Hepatocyte (in vitro differentiated cells): ENCODE results near the gene SNRNP200. TPM values are rescaled to one million over a fixed set of nuclear protein-coding genes. Genes with fewer than 3 reads are reported as not detected.

Experiments used
- DNase-seq: peaks from one replicate; pipeline ENCODE4 v3.0.0-alpha.2; 2016; ENCODE audit warnings: low spot score
- H2AFZ ChIP-seq: fragments of 200-600 bp; sonication (generic); 2 replicates; pipeline ENCODE4 v1.6.0; 2016; ENCODE audit warnings: antibody characterized with exemption, mild to moderate bottlenecking
- H3K27ac ChIP-seq: fragments of 200-600 bp; sonication (generic); 2 replicates; pipeline ENCODE4 v1.5.1; 2016; ENCODE audit warnings: mild to moderate bottlenecking
- H3K27me3 ChIP-seq: fragments of 200-600 bp; sonication (generic); 2 replicates; pipeline ENCODE4 v1.6.1; 2016
- H3K36me3 ChIP-seq: fragments of 200-600 bp; sonication (generic); replicated peaks from 2 replicates; pipeline ENCODE4 v1.5.1; 2016; ENCODE audit warnings: low read depth; ENCODE audit not compliant: insufficient read depth
- H3K4me1 ChIP-seq: fragments of 200-600 bp; sonication (generic); 2 replicates; pipeline ENCODE4 v1.5.1; 2016; ENCODE audit warnings: mild to moderate bottlenecking, moderate library complexity; ENCODE audit not compliant: insufficient read depth
- H3K4me2 ChIP-seq: fragments of 200-600 bp; sonication (generic); 2 replicates; pipeline ENCODE4 v1.6.0; 2016
- H3K4me3 ChIP-seq: fragments of 200-600 bp; sonication (generic); 2 replicates; pipeline ENCODE4 v1.5.1; 2016; ENCODE audit warnings: mild to moderate bottlenecking
- H3K79me2 ChIP-seq: fragments of 200-600 bp; sonication (generic); 2 replicates; pipeline ENCODE4 v1.6.0; 2017; ENCODE audit warnings: mild to moderate bottlenecking
- H3K9me2 ChIP-seq: fragments of 200-600 bp; sonication (generic); replicated peaks from 2 replicates; pipeline ENCODE4 v1.6.0; 2017; ENCODE audit warnings: mild to moderate bottlenecking; ENCODE audit not compliant: insufficient read depth
- H3K9me3 ChIP-seq: fragments of 200-600 bp; sonication (generic); 2 replicates; pipeline ENCODE4 v1.5.1; 2016; ENCODE audit warnings: low read depth, mild to moderate bottlenecking
- H4K20me1 ChIP-seq: fragments of 200-600 bp; sonication (generic); 2 replicates; pipeline ENCODE4 v1.6.0; 2016; ENCODE audit warnings: mild to moderate bottlenecking; ENCODE audit not compliant: insufficient read depth, poor library complexity, severe bottlenecking
- EZH2 ChIP-seq: fragments of 200-600 bp; sonication (generic); IDR thresholded peaks from 2 replicates; pipeline ENCODE4 v1.6.1; 2016; ENCODE audit warnings: antibody characterized with exemption, mild to moderate bottlenecking, borderline replicate concordance
- EZH2phosphoT487 ChIP-seq: fragments of 200-600 bp; sonication (generic); IDR thresholded peaks from one replicate; pipeline ENCODE4 v1.6.1; 2018; ENCODE audit warnings: antibody characterized with exemption, mild to moderate bottlenecking, low read depth, moderate library complexity; ENCODE audit not compliant: unreplicated experiment, severe bottlenecking
- WGBS: methylation state at CpG from one replicate; pipeline ENCODE4 v1.1.6; 2016; ENCODE audit warnings: low lambda C conversion rate; ENCODE audit errors: missing lambda C conversion rate; 5-methylcytosine and 5-hydroxymethylcytosine counted together
- polyA plus RNA-seq: library from polyadenylated mRNA; unstranded; fragments of >200 nt; fragmentation: Nextera tagmentation; extraction: Ambion mirVana; gene quantifications from 2 replicates; pipeline ENCODE4 v1.2.1, GENCODE V29; 2016
- total RNA-seq: library from RNA; depleted of rRNA; stranded (reverse); fragments of >200 nt; gene quantifications from 2 replicates; pipeline ENCODE4 v1.2.3, GENCODE V29; 2014
- TF ChIP-seq, protein P1 (sequence below): fragments of 200-600 bp; sonication (generic); IDR thresholded peaks from 2 replicates; pipeline ENCODE4 v1.5.1; 2016; ENCODE audit warnings: antibody characterized with exemption, mild to moderate bottlenecking; ENCODE audit not compliant: poor library complexity

Gene SNRNP200
- total and polyA plus RNA-seq, 2 experiments from 2014 or later = 59.8 to 60.9 TPM

DNA sequence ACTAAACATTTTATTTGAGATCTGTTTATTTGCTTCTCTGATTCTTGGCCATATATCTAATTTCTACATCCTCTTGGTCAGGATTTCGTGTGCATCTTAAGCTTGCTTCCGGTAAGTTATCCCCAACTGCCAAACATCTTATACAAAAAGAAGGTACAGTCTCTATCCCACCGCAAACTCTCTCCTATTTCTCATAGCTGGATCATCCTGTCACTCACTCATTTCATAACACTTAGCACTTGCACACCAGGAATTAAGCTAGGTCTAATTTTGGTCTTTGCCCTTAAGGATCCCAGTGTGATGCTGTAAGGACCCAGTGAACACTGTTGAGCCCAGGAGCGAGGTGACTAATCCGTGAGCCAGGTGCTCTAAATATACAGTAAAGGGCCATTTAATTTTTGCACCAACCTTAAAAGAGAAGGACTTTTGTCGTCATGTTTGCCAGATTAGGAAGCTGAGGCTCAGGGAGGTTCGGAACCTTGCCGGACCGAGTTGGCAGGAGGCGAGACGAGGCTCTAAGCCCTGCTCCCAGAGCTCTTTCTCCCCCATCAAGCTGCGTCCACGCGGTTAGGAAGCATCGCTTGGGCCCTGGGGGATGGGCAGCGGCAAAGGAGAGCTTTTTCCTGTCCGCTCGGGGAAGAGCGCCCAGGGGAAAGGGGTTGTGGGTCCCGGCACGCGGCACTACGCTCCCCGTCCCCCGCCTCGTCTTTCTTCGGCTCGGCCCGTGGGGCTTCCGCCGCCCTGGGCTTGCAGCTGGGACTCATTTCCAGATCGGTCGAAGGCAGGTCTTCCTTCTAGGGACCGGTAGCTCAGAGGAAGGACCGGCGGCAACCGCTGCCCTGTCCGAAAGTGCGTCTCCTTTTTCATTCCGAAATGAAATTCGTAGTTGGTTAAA, 15.6 kb upstream of the SNRNP200 start:
- Histone ChIP-seq H3K9me2 (no peaks in the 10 kb centered on the region), H3K4me2 (peak overlapping the region; percentile 100), H4K20me1 (no peaks in the 10 kb centered on the region), H3K27me3 (peaks cover 65% of the 10 kb centered on the region), H3K79me2 (no peaks in the 10 kb centered on the region), H2AFZ (peak overlapping the region; percentile 65), H3K4me1 (peaks cover 11% of the 10 kb centered on the region), H3K27ac (no peak overlapping the region), H3K9me3 (no peaks in the 10 kb centered on the region), H3K36me3 (no peaks in the 10 kb centered on the region), H3K4me3 (peak overlapping the region; percentile 71)
- WGBS = 7% methylated on average over 41 of the region's 41 CpGs
- TF ChIP-seq, protein P1, sequence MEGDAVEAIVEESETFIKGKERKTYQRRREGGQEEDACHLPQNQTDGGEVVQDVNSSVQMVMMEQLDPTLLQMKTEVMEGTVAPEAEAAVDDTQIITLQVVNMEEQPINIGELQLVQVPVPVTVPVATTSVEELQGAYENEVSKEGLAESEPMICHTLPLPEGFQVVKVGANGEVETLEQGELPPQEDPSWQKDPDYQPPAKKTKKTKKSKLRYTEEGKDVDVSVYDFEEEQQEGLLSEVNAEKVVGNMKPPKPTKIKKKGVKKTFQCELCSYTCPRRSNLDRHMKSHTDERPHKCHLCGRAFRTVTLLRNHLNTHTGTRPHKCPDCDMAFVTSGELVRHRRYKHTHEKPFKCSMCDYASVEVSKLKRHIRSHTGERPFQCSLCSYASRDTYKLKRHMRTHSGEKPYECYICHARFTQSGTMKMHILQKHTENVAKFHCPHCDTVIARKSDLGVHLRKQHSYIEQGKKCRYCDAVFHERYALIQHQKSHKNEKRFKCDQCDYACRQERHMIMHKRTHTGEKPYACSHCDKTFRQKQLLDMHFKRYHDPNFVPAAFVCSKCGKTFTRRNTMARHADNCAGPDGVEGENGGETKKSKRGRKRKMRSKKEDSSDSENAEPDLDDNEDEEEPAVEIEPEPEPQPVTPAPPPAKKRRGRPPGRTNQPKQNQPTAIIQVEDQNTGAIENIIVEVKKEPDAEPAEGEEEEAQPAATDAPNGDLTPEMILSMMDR = no peak
- TF ChIP-seq EZH2 = peak; percentile 81
- DNase-seq = peak; percentile 23

- Histone ChIP-seq H3K4me3 (no peak overlapping the region), H3K27ac (no peak overlapping the region), H3K79me2 (no peaks in the 10 kb centered on the region), H2AFZ (no peak overlapping the region), H3K27me3 (peaks cover 65% of the 10 kb centered on the region), H3K36me3 (no peaks in the 10 kb centered on the region), H4K20me1 (no peaks in the 10 kb centered on the region), H3K4me1 (peaks cover 5% of the 10 kb centered on the region), H3K4me2 (no peak overlapping the region), H3K9me2 (no peaks in the 10 kb centered on the region), H3K9me3 (no peaks in the 10 kb centered on the region)
- WGBS = 75% methylated on average over 3 of the region's 3 CpGs
- TF ChIP-seq EZH2phosphoT487 (no peak), EZH2 (no peak)
- TF ChIP-seq, protein P1 = no peak
- no peak for DNase-seq
These were observed 15.0 kb upstream of the SNRNP200 start for GRCh38 chr2:96320326-96320725.

- DNase-seq = no peak
- Histone ChIP-seq H3K27me3 (peaks cover 59% of the 10 kb centered on the region), H3K4me1 (peaks cover 5% of the 10 kb centered on the region), H3K4me3 (no peak overlapping the region), H3K27ac (no peak overlapping the region), H3K9me3 (no peaks in the 10 kb centered on the region), H3K4me2 (no peak overlapping the region), H2AFZ (no peak overlapping the region), H3K79me2 (no peaks in the 10 kb centered on the region), H3K9me2 (no peaks in the 10 kb centered on the region), H4K20me1 (no peaks in the 10 kb centered on the region), H3K36me3 (no peaks in the 10 kb centered on the region)
- no peak for TF ChIP-seq EZH2phosphoT487
- no peak for TF ChIP-seq EZH2
- TF ChIP-seq, protein P1 = no peak
- WGBS = 91% methylated on average over 1 of the region's 1 CpG
These were observed 14.1 kb upstream of the SNRNP200 start for GRCh38 chr2:96319396-96319795.
